HFFc6 (cell line): ENCODE results near the gene CAV3. TPM values are rescaled to one million over a fixed set of nuclear protein-coding genes. Genes with fewer than 3 reads are reported as not detected.

Source experiments
- DNase-seq: peaks from one replicate; pipeline ENCODE4 v3.0.0-alpha.2; 2018
- H3K27ac Mint-ChIP-seq: 2 replicates; pipeline ENCODE4 v1.8.0; 2020; ENCODE audit warnings: mild to moderate bottlenecking, mixed read lengths
- H3K27me3 Mint-ChIP-seq: 2 replicates; pipeline ENCODE4 v1.8.0; 2021; ENCODE audit warnings: mild to moderate bottlenecking, moderate library complexity, mixed read lengths; ENCODE audit not compliant: insufficient read depth
- H3K36me3 Mint-ChIP-seq: 2 replicates; pipeline ENCODE4 v1.8.0; 2021; ENCODE audit warnings: low read depth, mixed read lengths
- H3K4me1 Mint-ChIP-seq: 2 replicates; pipeline ENCODE4 v1.8.0; 2020; ENCODE audit warnings: low read depth, mixed read lengths
- H3K4me3 Mint-ChIP-seq: 2 replicates; pipeline ENCODE4 v1.8.0; 2020; ENCODE audit warnings: mild to moderate bottlenecking, moderate library complexity, mixed read lengths
- H3K9me3 Mint-ChIP-seq: 2 replicates; pipeline ENCODE4 v1.8.0; 2020; ENCODE audit warnings: mild to moderate bottlenecking, mixed read lengths
- CTCF ChIP-seq: fragments of 200-600 bp; sonication (generic); IDR thresholded peaks from 2 replicates; pipeline ENCODE4 v1.5.0; 2021; ENCODE audit warnings: antibody characterized with exemption, mild to moderate bottlenecking
- total RNA-seq, 6 experiments: library from RNA; stranded (reverse); fragmentation: NEBNext Ultra II Directional; extraction: Animal tissue kit (Norgen Biotek cat#: 25700); gene quantifications; 2 replicates in 1 of 6; 3 replicates in 5 of 6; pipeline ENCODE4 v1.2.3, GENCODE V29; 2021

Gene CAV3
- total RNA-seq, 6 experiments from 2014 or later = 0.25 TPM; not detected in 5

- no peaks in the 10 kb centered on the region for H3K36me3 Mint-ChIP-seq
- H3K9me3 Mint-ChIP-seq = no peaks in the 10 kb centered on the region
- no peak overlapping the region for H3K4me3 Mint-ChIP-seq
- peak overlapping the region; percentile 13; the same call in 1 of the 2 replicates for H3K27ac Mint-ChIP-seq
- no peak for DNase-seq
- peaks cover 24% of the 10 kb centered on the region for H3K4me1 Mint-ChIP-seq
- no peak for TF ChIP-seq CTCF
- H3K27me3 Mint-ChIP-seq = peaks cover 3% of the 10 kb centered on the region
These were observed 2.9 kb upstream of the CAV3 start for GRCh38 chr3:8730656-8731055.

- H3K9me3 Mint-ChIP-seq = no peaks in the 10 kb centered on the region
- no peak overlapping the region for H3K27ac Mint-ChIP-seq
- H3K4me3 Mint-ChIP-seq = no peak overlapping the region
- H3K4me1 Mint-ChIP-seq = peaks cover 24% of the 10 kb centered on the region
- H3K36me3 Mint-ChIP-seq = no peaks in the 10 kb centered on the region
- DNase-seq = no peak
- peaks cover 2% of the 10 kb centered on the region for H3K27me3 Mint-ChIP-seq
- no peak for TF ChIP-seq CTCF
These were observed 1.2 kb upstream of the CAV3 start for GRCh38 chr3:8732413-8732812.

GRCh38 chr3:8734137-8734878 is 706 bp downstream of the CAV3 start:
- no peak overlapping the region for H3K27ac Mint-ChIP-seq
- H3K4me1 Mint-ChIP-seq = peaks cover 34% of the 10 kb centered on the region
- peaks cover 4% of the 10 kb centered on the region for H3K27me3 Mint-ChIP-seq
- no peak overlapping the region for H3K4me3 Mint-ChIP-seq
- H3K9me3 Mint-ChIP-seq = no peaks in the 10 kb centered on the region
- TF ChIP-seq CTCF = no peak
- no peak for DNase-seq
- no peaks in the 10 kb centered on the region for H3K36me3 Mint-ChIP-seq

- peaks cover 33% of the 10 kb centered on the region for H3K4me1 Mint-ChIP-seq
- TF ChIP-seq CTCF = no peak
- H3K27ac Mint-ChIP-seq = no peak overlapping the region
- H3K9me3 Mint-ChIP-seq = no peaks in the 10 kb centered on the region
- peaks cover 4% of the 10 kb centered on the region for H3K27me3 Mint-ChIP-seq
- H3K4me3 Mint-ChIP-seq = no peak overlapping the region
- no peaks in the 10 kb centered on the region for H3K36me3 Mint-ChIP-seq
- DNase-seq = no peak
These were observed 1.3 kb downstream of the CAV3 start for GRCh38 chr3:8734908-8735307.

- Mint-ChIP-seq H3K9me3 (no peaks in the 10 kb centered on the region), H3K4me3 (no peak overlapping the region), H3K36me3 (no peaks in the 10 kb centered on the region), H3K27me3 (peaks cover 4% of the 10 kb centered on the region), H3K27ac (no peak overlapping the region), H3K4me1 (peaks cover 33% of the 10 kb centered on the region)
- no peak for DNase-seq
- TF ChIP-seq CTCF = no peak
These were observed 2.8 kb downstream of the CAV3 start for GRCh38 chr3:8736436-8736835.
